Measurements from ENCODE around the gene MEF2B.
A peak's percentile ranks its signal among the peaks of the same experiment; 100 is the strongest.
"Not testable (repeated sequence)": the region's sequence is repeated elsewhere in the genome, so short reads cannot be mapped to it uniquely, and the experiment has no call there.

The MEF2B gene

GRCh38 chr19:19154768-19155494 lies 15.1 kb downstream of the MEF2B start:
- no peak for DNase-seq

- no peak for DNase-seq
These were observed 17.2 kb downstream of the MEF2B start for GRCh38 chr19:19152668-19153384.

GRCh38 chr19:19151418-19151817 lies 18.6 kb downstream of the MEF2B start:
- no peak for DNase-seq

GRCh38 chr19:19149435-19149834 lies 20.6 kb downstream of the MEF2B start:
- DNase-seq: no peak

GRCh38 chr19:19148504-19148903 lies 21.6 kb downstream of the MEF2B start:
- not testable (repeated sequence) for DNase-seq

GRCh38 chr19:19147344-19147743 lies 22.7 kb downstream of the MEF2B start:
- no peak for DNase-seq

- DNase-seq: no peak
These were observed 23.2 kb downstream of the MEF2B start for GRCh38 chr19:19146865-19147264.

- DNase-seq: no peak
These were observed 24.1 kb downstream of the MEF2B start for GRCh38 chr19:19145684-19146608.

- no peak for DNase-seq
These were observed 24.8 kb downstream of the MEF2B start for GRCh38 chr19:19145281-19145680.

GRCh38 chr19:19142347-19142746 lies 27.7 kb downstream of the MEF2B start:
- no peak for DNase-seq

- no peak for DNase-seq
These were observed 29.6 kb downstream of the MEF2B start for GRCh38 chr19:19140476-19140875.

- no peak for DNase-seq
These were observed 30.2 kb downstream of the MEF2B start for GRCh38 chr19:19139876-19140229.

- peak; percentile 94 for DNase-seq
These were observed 31.7 kb downstream of the MEF2B start, which contains the start of gene TMEM161A for GRCh38 chr19:19138109-19138981. TSS of gene TMEM161A (minus strand) at chr19:19138478. CDS start at chr19:19138428, 50 bp downstream.

- DNase-seq: no peak
These were observed 32.4 kb downstream of the MEF2B start for GRCh38 chr19:19137556-19138108.

- DNase-seq: not testable (repeated sequence)
These were observed 34.4 kb downstream of the MEF2B start for GRCh38 chr19:19135713-19136112.

- peak; percentile 79 for DNase-seq
These were observed 35.3 kb downstream of the MEF2B start for GRCh38 chr19:19134687-19135158.

- no peak for DNase-seq
These were observed 36.1 kb downstream of the MEF2B start for GRCh38 chr19:19133985-19134384.

- no peak for DNase-seq
These were observed 37.2 kb downstream of the MEF2B start for GRCh38 chr19:19132912-19133311.

GRCh38 chr19:19131989-19132388 lies 38.1 kb downstream of the MEF2B start:
- DNase-seq: no peak

GRCh38 chr19:19126102-19126501 lies 44.0 kb downstream of the MEF2B start:
- no peak for DNase-seq

- no peak for DNase-seq
These were observed 46.7 kb downstream of the MEF2B start for GRCh38 chr19:19123386-19123785.

- DNase-seq: no peak
These were observed 47.2 kb downstream of the MEF2B start for GRCh38 chr19:19122902-19123301.

Data from SHP77 treated with DMSO at 0.1 percent for 48 hours (cell line).